A549 (cell line): Measurements from ENCODE around the gene SLCO3A1. TPM values are rescaled to one million over a fixed set of nuclear protein-coding genes. Genes with fewer than 3 reads are reported as not detected.

Experiments
- ATAC-seq, 2 experiments: fragments of 200-7000 bp in 1 of 2; fragments of >200 bp in 1 of 2; cut with Nextera tagmentation in 1 of 2; cut with Tn5 transposase in 1 of 2; 3 replicates each; pipeline versions ENCODE4 v1.8.0 to v1.9.1; 2018 to 2020; ENCODE audit warnings: mild to moderate bottlenecking in 1 of 2, moderate library complexity in 1 of 2
- CTCF ChIA-PET: fragments of 300-600 bp; sonication (Branson Sonifier 250); formaldehyde crosslinking; extraction: SDS; loops from one replicate; lab custom pipeline; 2021; ENCODE audit warnings: antibody characterized with exemption, inconsistent platforms; lab: Yijun Ruan, JAX
- POLR2A ChIA-PET: fragments of 350-600 bp; formaldehyde crosslinking; extraction: SDS; loops from one replicate; lab custom pipeline; 2021; ENCODE audit warnings: antibody characterized with exemption, inconsistent platforms; lab: Yijun Ruan, JAX
- DNase-seq, 2 experiments: peaks; one replicate each; pipeline versions ENCODE4 v3.0.0 to v3.0.0-alpha.2; 2011 to 2016; ENCODE audit warnings: low read depth in 1 of 2, low spot score in 1 of 2
- FAIRE-seq: peaks from 2 replicates; lab custom pipeline; 2011; peaks lifted over from hg19 to GRCh38; lab: Jason Lieb, UNC
- H3K27ac ChIP-seq, 2 experiments: fragments of >200 bp; sonication (Bioruptor Twin); formaldehyde crosslinking; 3 replicates each; pipeline ENCODE4 v1.5.1; 2016 to 2017
- H3K4me1 ChIP-seq: fragments of >200 bp; sonication (Bioruptor Twin); formaldehyde crosslinking; 3 replicates; pipeline ENCODE4 v1.6.1; 2016
- H3K4me2 ChIP-seq: fragments of >200 bp; sonication (Bioruptor Twin); formaldehyde crosslinking; 3 replicates; pipeline ENCODE4 v1.6.1; 2016
- H3K4me3 ChIP-seq: fragments of >200 bp; sonication (Bioruptor Twin); formaldehyde crosslinking; 3 replicates; pipeline ENCODE4 v1.5.1; 2016
- H3K9me3 ChIP-seq: fragments of >200 bp; sonication (Bioruptor Twin); formaldehyde crosslinking; 3 replicates; pipeline ENCODE4 v1.6.1; 2016
- BHLHE40 ChIP-seq: IDR thresholded peaks from 2 replicates; pipeline ENCODE4 v1.6.1; 2012; ENCODE audit warnings: low read depth, low read length, inconsistent platforms
- CBX8 ChIP-seq: fragments of 200-600 bp; sonication (generic); IDR thresholded peaks from 2 replicates; pipeline ENCODE4 v1.6.1; 2016
- CHD4 ChIP-seq: fragments of 200-600 bp; sonication (generic); IDR thresholded peaks from 2 replicates; pipeline ENCODE4 v1.6.1; 2016; ENCODE audit warnings: antibody characterized with exemption, mild to moderate bottlenecking, borderline replicate concordance
- EP300 ChIP-seq, 2 experiments: fragments of >200 bp; sonication (Bioruptor Twin); formaldehyde crosslinking; IDR thresholded peaks; 2 replicates in 1 of 2; 3 replicates in 1 of 2; pipeline ENCODE4 v1.6.1; 2016 to 2017
- ESRRA ChIP-seq: fragments of 150-350 bp; IDR thresholded peaks from 2 replicates; pipeline ENCODE4 v1.6.1; 2014; ENCODE audit warnings: mild to moderate bottlenecking, low read length, borderline replicate concordance
- FOSB ChIP-seq: fragments of 250-450 bp; sonication (Bioruptor Pico); IDR thresholded peaks from 2 replicates; pipeline ENCODE4 v1.5.0; 2020; ENCODE audit warnings: mild to moderate bottlenecking, moderate library complexity
- HOXB5 ChIP-seq: fragments of 250-450 bp; sonication (Bioruptor Pico); IDR thresholded peaks from 2 replicates; pipeline ENCODE4 v1.5.0; 2020; ENCODE audit warnings: mild to moderate bottlenecking, moderate library complexity
- JUN ChIP-seq, 2 experiments: fragments of >200 bp; sonication (Bioruptor Twin); formaldehyde crosslinking; IDR thresholded peaks; 2 replicates in 1 of 2; 3 replicates in 1 of 2; pipeline ENCODE4 v1.6.1; 2016 to 2017
- JUNB ChIP-seq: fragments of >200 bp; sonication (Bioruptor Twin); formaldehyde crosslinking; IDR thresholded peaks from 2 replicates; pipeline ENCODE4 v1.6.1; 2016
- SMC3 ChIP-seq: fragments of >200 bp; sonication (Bioruptor Twin); formaldehyde crosslinking; IDR thresholded peaks from 3 replicates; pipeline ENCODE4 v1.6.1; 2018; ENCODE audit warnings: inconsistent platforms
- ZNF302 ChIP-seq: fragments of 250-450 bp; sonication (Bioruptor Pico); IDR thresholded peaks from 2 replicates; pipeline ENCODE4 v1.9.0; 2021; ENCODE audit warnings: inconsistent platforms, mild to moderate bottlenecking, moderate library complexity
- WGBS: methylation state at CpG from one replicate; pipeline ENCODE4 v1.1.6; 2017; ENCODE audit errors: missing lambda C conversion rate; 5-methylcytosine and 5-hydroxymethylcytosine counted together
- polyA plus RNA-seq, 4 experiments: library from polyadenylated mRNA; depleted of rRNA in 3 of 4; stranded (reverse); fragments of >200 nt; fragmentation: RNase III in 1 of 4; extraction: RNeasy Plus Mini Kit Qiagen cat#74134 plus additional on column Dnase treatment in 1 of 4; gene quantifications; 2 replicates in 3 of 4; 3 replicates in 1 of 4; pipeline ENCODE4 v1.2.3, GENCODE V29; 2011 to 2017
- TF ChIP-seq, protein P1 (sequence below): fragments of >200 bp; sonication (Bioruptor Twin); formaldehyde crosslinking; IDR thresholded peaks from 2 replicates; pipeline ENCODE4 v1.6.1; 2016
- TF ChIP-seq, protein P2 (sequence below): fragments of 250-450 bp; sonication (Bioruptor Pico); IDR thresholded peaks from 2 replicates; pipeline ENCODE4 v1.5.0; 2020; ENCODE audit warnings: low read depth, mild to moderate bottlenecking, moderate library complexity
- TF ChIP-seq, protein P3 (sequence below): IDR thresholded peaks from 2 replicates; pipeline ENCODE4 v1.6.1; 2012
- TF ChIP-seq, protein P4 (sequence below): fragments of >200 bp; sonication (Bioruptor Twin); formaldehyde crosslinking; IDR thresholded peaks from 3 replicates; pipeline ENCODE4 v1.6.1; 2016
- TF ChIP-seq, protein P5 (sequence below): fragments of 450-650 bp; IDR thresholded peaks from 2 replicates; pipeline ENCODE4 v1.6.1; 2014; ENCODE audit warnings: antibody characterized with exemption
- TF ChIP-seq, protein P6 (sequence below): IDR thresholded peaks from 2 replicates; pipeline ENCODE4 v1.6.1; 2012; ENCODE audit warnings: low read depth, borderline replicate concordance
- TF ChIP-seq, protein P7 (sequence below): IDR thresholded peaks from 2 replicates; pipeline ENCODE4 v1.6.1; 2012

SLCO3A1 gene
- polyA plus RNA-seq, 2 of the 4 experiments (the other 2 are of a cell fraction), result 16.8 to 17.0 TPM

DNA sequence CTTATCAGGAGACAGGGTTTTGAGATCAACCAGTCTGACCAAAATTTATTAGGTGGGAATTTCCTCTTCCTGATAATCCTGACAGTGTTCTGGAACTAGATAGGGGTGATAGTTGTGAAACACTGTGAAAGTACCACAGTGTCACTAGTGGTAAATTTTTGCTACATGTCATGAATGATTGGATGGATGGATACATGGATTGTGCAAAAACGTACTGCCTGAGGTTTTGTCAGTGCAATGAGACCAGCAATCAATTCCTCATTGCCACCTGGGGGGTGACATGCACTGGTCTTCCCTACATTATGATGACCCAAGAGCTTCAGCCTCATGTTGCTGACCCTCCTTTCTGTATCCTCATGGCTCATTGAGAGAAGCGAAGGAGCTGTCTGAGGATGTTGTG, 123.5 kb downstream of the SLCO3A1 start (continued):
- TF ChIP-seq, protein P1, sequence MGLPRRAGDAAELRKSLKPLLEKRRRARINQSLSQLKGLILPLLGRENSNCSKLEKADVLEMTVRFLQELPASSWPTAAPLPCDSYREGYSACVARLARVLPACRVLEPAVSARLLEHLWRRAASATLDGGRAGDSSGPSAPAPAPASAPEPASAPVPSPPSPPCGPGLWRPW, result no peak
- TF ChIP-seq CHD4, result no peak
- TF ChIP-seq HOXB5 (CRISPR knock-in tag), result no peak
- TF ChIP-seq, protein P2, sequence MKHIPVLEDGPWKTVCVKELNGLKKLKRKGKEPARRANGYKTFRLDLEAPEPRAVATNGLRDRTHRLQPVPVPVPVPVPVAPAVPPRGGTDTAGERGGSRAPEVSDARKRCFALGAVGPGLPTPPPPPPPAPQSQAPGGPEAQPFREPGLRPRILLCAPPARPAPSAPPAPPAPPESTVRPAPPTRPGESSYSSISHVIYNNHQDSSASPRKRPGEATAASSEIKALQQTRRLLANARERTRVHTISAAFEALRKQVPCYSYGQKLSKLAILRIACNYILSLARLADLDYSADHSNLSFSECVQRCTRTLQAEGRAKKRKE, result no peak
- TF ChIP-seq EP300 (IDR thresholded peaks at IDR 0.05), result no peak
- TF ChIP-seq, protein P3, sequence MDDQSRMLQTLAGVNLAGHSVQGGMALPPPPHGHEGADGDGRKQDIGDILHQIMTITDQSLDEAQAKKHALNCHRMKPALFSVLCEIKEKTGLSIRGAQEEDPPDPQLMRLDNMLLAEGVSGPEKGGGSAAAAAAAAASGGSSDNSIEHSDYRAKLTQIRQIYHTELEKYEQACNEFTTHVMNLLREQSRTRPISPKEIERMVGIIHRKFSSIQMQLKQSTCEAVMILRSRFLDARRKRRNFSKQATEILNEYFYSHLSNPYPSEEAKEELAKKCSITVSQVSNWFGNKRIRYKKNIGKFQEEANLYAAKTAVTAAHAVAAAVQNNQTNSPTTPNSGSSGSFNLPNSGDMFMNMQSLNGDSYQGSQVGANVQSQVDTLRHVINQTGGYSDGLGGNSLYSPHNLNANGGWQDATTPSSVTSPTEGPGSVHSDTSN, result no peak

DNA sequence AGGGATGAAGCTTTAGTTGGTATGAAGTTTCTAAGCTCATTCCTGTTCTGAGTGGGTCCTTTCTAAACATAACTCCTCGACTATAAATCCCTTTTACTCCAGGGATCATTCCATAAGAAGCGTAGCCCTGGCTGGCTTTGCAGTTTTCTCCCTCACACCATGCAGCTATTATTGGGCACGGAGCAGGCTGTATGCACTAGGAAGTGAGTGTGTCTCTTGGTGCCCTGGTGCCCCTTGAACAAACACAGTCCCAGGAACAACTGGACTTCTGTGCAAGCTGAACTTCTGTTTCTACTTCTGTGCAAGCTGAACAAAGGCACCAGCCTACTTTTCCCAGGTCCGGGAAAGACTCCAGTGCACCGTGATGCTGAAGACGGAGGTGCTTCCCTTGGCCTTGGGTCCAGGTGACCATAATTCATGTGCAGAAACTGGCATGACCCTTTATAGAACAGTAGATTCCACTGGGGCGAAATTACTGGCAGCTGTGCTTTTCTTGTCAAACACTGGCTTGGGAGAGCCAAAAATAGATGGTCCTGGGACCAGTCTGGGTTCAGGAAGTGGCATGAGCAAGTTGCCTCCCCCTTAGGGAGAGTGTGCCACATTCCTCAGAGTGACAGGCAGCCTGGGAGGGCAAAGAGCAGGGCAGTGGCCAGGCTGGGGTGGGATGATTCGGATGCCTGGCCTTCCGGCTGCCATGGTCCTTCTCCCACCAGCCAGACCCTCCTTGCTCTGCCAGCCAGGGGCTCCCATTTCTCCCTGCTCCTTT, 127.2 kb downstream of the SLCO3A1 start:
- FAIRE-seq, result no peak
- H3K4me1 ChIP-seq, result no peaks in the 10 kb centered on the region
- H3K4me2 ChIP-seq, result no peak overlapping the region
- no peaks in the 10 kb centered on the region for H3K9me3 ChIP-seq
- H3K27ac ChIP-seq, result no peak overlapping the region
- TF ChIP-seq FOSB (CRISPR knock-in tag), result no peak
- no peak for TF ChIP-seq BHLHE40
- TF ChIP-seq, protein P4, sequence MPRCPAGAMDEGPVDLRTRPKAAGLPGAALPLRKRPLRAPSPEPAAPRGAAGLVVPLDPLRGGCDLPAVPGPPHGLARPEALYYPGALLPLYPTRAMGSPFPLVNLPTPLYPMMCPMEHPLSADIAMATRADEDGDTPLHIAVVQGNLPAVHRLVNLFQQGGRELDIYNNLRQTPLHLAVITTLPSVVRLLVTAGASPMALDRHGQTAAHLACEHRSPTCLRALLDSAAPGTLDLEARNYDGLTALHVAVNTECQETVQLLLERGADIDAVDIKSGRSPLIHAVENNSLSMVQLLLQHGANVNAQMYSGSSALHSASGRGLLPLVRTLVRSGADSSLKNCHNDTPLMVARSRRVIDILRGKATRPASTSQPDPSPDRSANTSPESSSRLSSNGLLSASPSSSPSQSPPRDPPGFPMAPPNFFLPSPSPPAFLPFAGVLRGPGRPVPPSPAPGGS, result no peak
- TF ChIP-seq, protein P5, sequence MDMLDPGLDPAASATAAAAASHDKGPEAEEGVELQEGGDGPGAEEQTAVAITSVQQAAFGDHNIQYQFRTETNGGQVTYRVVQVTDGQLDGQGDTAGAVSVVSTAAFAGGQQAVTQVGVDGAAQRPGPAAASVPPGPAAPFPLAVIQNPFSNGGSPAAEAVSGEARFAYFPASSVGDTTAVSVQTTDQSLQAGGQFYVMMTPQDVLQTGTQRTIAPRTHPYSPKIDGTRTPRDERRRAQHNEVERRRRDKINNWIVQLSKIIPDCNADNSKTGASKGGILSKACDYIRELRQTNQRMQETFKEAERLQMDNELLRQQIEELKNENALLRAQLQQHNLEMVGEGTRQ, result no peak
- TF ChIP-seq, protein P6, sequence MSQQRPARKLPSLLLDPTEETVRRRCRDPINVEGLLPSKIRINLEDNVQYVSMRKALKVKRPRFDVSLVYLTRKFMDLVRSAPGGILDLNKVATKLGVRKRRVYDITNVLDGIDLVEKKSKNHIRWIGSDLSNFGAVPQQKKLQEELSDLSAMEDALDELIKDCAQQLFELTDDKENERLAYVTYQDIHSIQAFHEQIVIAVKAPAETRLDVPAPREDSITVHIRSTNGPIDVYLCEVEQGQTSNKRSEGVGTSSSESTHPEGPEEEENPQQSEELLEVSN, result no peak
- TF ChIP-seq SMC3, result no peak
- TF ChIP-seq, protein P7, sequence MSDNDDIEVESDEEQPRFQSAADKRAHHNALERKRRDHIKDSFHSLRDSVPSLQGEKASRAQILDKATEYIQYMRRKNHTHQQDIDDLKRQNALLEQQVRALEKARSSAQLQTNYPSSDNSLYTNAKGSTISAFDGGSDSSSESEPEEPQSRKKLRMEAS, result no peak
- TF ChIP-seq CBX8, result no peak
- TF ChIP-seq, protein P2, result no peak
- TF ChIP-seq, protein P1, result no peak
- no peak for TF ChIP-seq JUNB
- TF ChIP-seq ESRRA, result no peak
- no peak for TF ChIP-seq ZNF302 (CRISPR knock-in tag)
- TF ChIP-seq JUN (IDR thresholded peaks at IDR 0.05), result no peak
- TF ChIP-seq, all 56 proteins: peak for 0
- no peak for DNase-seq
- no peak overlapping the region for H3K4me3 ChIP-seq
- no peak for ATAC-seq
- CTCF ChIA-PET, result interaction anchor here (0.7 to 11.8 kb wide), 12 partner anchors 12 to 678 kb away, joined by 3 to 149 read pairs (median 7); partner anchors contain the start of gene SLCO3A1
- 70% methylated on average over 9 of the region's 9 CpGs for WGBS
- POLR2A ChIA-PET, result interaction anchor here (0.7 kb wide), 1 partner anchor 11 kb away, joined by 3 read pairs; no protein-coding TSS in a partner anchor
